Measurements from ENCODE around the gene CCDC9B. TPM values are rescaled to one million over a fixed set of nuclear protein-coding genes. Genes with fewer than 3 reads are reported as not detected.

The CCDC9B gene
- total and polyA plus RNA-seq, 2 donors (not counting 1 experiment from before 2014, with no cell fraction given), result 2.0 to 38.0 TPM

DNA sequence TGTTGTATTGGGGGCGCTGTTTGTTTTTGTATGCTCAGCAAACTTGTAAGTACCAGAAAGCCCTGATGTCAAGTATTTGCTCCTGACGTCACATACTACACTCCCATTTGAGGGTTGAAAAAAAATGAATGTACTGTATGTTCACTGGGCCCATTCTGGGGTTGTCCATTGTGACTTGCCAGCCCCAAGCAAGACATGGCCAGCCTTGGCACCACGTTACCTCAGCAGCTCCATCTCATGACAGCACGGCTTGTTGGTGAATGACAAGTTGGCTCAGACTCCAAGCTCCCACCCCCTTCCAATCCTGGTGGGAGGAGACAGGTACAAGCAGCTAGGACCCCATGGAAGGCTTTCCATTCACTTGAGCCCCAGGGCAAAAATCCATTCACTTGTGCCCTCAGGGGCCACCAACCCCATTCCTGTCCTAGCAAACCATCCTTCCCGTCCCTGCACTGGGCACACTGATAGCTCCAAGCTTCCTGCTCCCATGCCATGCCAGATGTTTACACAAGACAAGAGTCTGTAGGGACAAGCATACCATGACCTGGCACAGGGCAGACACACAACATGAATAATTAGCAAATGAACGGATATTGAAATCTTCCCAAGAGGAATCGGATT lies 11.7 kb upstream of the CCDC9B start:
- peaks cover 19% of the 10 kb centered on the region for H3K27me3 ChIP-seq (ENCODE audit: control insufficient read depth, insufficient read depth, low read length)
- H2AFZ ChIP-seq (ENCODE audit: low read length), result no peak overlapping the region
- H3K36me3 ChIP-seq (ENCODE audit: control insufficient read depth, insufficient read depth, low read length), result no peaks in the 10 kb centered on the region
- H4K20me1 ChIP-seq (ENCODE audit: control insufficient read depth, extremely low read depth, insufficient read depth, low read length), result no peaks in the 10 kb centered on the region
- no peak overlapping the region for H3K4me3 ChIP-seq (replicated peaks in 1 of 4; ENCODE audit: control extremely low read depth in 1 of 4, insufficient read depth in 1 of 4, low read depth in 3 of 4, low read length in 4 of 4)
- no peak overlapping the region for H3K27ac ChIP-seq (ENCODE audit: insufficient read depth, low read length)
- no peak for DNase-seq (ENCODE audit: low read depth in 2 of 2)
- H3K9me3 ChIP-seq (ENCODE audit: control insufficient read depth, insufficient read depth, low read depth, low read length), result no peaks in the 10 kb centered on the region
- H3K4me1 ChIP-seq (ENCODE audit: control insufficient read depth, extremely low read depth, insufficient read depth, low read length), result no peaks in the 10 kb centered on the region
- H3K79me2 ChIP-seq (ENCODE audit: control insufficient read depth, insufficient read depth, low read length), result no peaks in the 10 kb centered on the region
- TF ChIP-seq, protein P1, sequence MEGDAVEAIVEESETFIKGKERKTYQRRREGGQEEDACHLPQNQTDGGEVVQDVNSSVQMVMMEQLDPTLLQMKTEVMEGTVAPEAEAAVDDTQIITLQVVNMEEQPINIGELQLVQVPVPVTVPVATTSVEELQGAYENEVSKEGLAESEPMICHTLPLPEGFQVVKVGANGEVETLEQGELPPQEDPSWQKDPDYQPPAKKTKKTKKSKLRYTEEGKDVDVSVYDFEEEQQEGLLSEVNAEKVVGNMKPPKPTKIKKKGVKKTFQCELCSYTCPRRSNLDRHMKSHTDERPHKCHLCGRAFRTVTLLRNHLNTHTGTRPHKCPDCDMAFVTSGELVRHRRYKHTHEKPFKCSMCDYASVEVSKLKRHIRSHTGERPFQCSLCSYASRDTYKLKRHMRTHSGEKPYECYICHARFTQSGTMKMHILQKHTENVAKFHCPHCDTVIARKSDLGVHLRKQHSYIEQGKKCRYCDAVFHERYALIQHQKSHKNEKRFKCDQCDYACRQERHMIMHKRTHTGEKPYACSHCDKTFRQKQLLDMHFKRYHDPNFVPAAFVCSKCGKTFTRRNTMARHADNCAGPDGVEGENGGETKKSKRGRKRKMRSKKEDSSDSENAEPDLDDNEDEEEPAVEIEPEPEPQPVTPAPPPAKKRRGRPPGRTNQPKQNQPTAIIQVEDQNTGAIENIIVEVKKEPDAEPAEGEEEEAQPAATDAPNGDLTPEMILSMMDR (conservative IDR thresholded peaks at IDR 0.05 in 1 of 2, IDR thresholded peaks at IDR 0.05 in 1 of 2; ENCODE audit: low read depth in 1 of 2, low read length in 2 of 2), result no peak
- no peak for TF ChIP-seq EZH2 (IDR thresholded peaks at IDR 0.05; ENCODE audit: low read length, missing control alignments)
- H3K9ac ChIP-seq (ENCODE audit: insufficient read depth, low read length), result no peak overlapping the region
- no peak overlapping the region for H3K4me2 ChIP-seq (ENCODE audit: extremely low read depth, insufficient read depth, low read length)

DNA sequence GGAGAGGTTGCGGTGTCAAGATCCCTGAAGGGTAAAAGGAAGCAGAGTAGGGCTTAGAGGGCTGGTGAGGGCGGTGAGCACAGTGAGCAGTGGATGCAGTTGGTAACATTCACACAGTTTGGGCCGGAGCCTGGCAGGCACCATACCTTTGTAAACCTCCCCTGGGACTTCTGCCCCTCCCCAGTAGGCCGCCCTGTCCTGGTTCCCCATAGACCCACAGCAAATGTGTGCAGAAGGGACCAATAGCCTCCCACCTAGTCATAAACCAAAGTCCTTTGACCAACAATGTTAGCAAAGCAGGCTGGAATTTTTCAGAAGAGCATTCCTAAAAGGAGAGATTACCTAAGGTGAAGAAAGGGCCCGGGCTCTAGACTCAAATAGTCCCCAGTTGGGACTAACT lies 8.4 kb upstream of the CCDC9B start:
- Histone ChIP-seq H3K9ac (ENCODE audit: insufficient read depth, low read length) (no peak overlapping the region), H4K20me1 (ENCODE audit: control insufficient read depth, extremely low read depth, insufficient read depth, low read length) (no peaks in the 10 kb centered on the region), H3K4me3 (replicated peaks in 1 of 4; ENCODE audit: control extremely low read depth in 1 of 4, insufficient read depth in 1 of 4, low read depth in 3 of 4, low read length in 4 of 4) (no peak overlapping the region), H2AFZ (ENCODE audit: low read length) (no peak overlapping the region), H3K9me3 (ENCODE audit: control insufficient read depth, insufficient read depth, low read depth, low read length) (no peaks in the 10 kb centered on the region), H3K27me3 (ENCODE audit: control insufficient read depth, insufficient read depth, low read length) (peaks cover 11% of the 10 kb centered on the region), H3K79me2 (ENCODE audit: control insufficient read depth, insufficient read depth, low read length) (no peaks in the 10 kb centered on the region), H3K27ac (ENCODE audit: insufficient read depth, low read length) (no peak overlapping the region), H3K4me2 (ENCODE audit: extremely low read depth, insufficient read depth, low read length) (no peak overlapping the region), H3K36me3 (ENCODE audit: control insufficient read depth, insufficient read depth, low read length) (no peaks in the 10 kb centered on the region), H3K4me1 (ENCODE audit: control insufficient read depth, extremely low read depth, insufficient read depth, low read length) (peaks cover 3% of the 10 kb centered on the region)
- TF ChIP-seq, protein P1 (conservative IDR thresholded peaks at IDR 0.05 in 1 of 2, IDR thresholded peaks at IDR 0.05 in 1 of 2; ENCODE audit: low read depth in 1 of 2, low read length in 2 of 2), result no peak
- TF ChIP-seq EZH2 (IDR thresholded peaks at IDR 0.05; ENCODE audit: low read length, missing control alignments), result no peak
- no peak for DNase-seq (ENCODE audit: low read depth in 2 of 2)

DNA sequence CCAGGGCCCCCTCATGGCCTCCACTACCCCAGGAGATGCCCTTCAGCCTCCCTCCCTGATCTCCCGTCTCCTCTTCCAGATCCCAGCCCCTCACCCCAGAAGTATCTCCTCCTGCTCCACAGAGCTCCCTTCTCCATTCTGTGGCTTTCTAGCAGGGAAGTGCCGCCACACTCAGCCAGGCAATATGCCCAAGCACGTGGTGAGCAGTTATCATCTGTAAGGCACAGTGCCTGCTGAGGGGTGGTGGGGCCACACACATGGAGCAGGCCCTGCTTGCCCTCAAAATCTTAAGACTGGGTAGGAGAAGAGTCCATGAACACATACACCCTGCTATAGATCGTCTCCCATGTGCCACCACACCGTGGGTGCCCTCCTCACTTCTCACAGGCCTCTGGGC lies 7.7 kb upstream of the CCDC9B start:
- Histone ChIP-seq H3K36me3 (ENCODE audit: control insufficient read depth, insufficient read depth, low read length) (no peaks in the 10 kb centered on the region), H3K9me3 (ENCODE audit: control insufficient read depth, insufficient read depth, low read depth, low read length) (no peaks in the 10 kb centered on the region), H3K27me3 (ENCODE audit: control insufficient read depth, insufficient read depth, low read length) (peaks cover 10% of the 10 kb centered on the region), H3K79me2 (ENCODE audit: control insufficient read depth, insufficient read depth, low read length) (no peaks in the 10 kb centered on the region), H4K20me1 (ENCODE audit: control insufficient read depth, extremely low read depth, insufficient read depth, low read length) (no peaks in the 10 kb centered on the region), H2AFZ (ENCODE audit: low read length) (no peak overlapping the region), H3K27ac (ENCODE audit: insufficient read depth, low read length) (no peak overlapping the region), H3K4me1 (ENCODE audit: control insufficient read depth, extremely low read depth, insufficient read depth, low read length) (peaks cover 9% of the 10 kb centered on the region), H3K4me3 (replicated peaks in 1 of 4; ENCODE audit: control extremely low read depth in 1 of 4, insufficient read depth in 1 of 4, low read depth in 3 of 4, low read length in 4 of 4) (no peak overlapping the region), H3K4me2 (ENCODE audit: extremely low read depth, insufficient read depth, low read length) (no peak overlapping the region), H3K9ac (ENCODE audit: insufficient read depth, low read length) (no peak overlapping the region)
- TF ChIP-seq, protein P1 (conservative IDR thresholded peaks at IDR 0.05 in 1 of 2, IDR thresholded peaks at IDR 0.05 in 1 of 2; ENCODE audit: low read depth in 1 of 2, low read length in 2 of 2), result no peak
- no peak for TF ChIP-seq EZH2 (IDR thresholded peaks at IDR 0.05; ENCODE audit: low read length, missing control alignments)
- no peak for DNase-seq (ENCODE audit: low read depth in 2 of 2)
